ENCODE measurements around the gene C1orf198. TPM values are rescaled to one million over a fixed set of nuclear protein-coding genes. Genes with fewer than 3 reads are reported as not detected.

C1orf198 gene
- total RNA-seq, 2 donors from 2014 or later, result 3.7 to 20.6 TPM

DNA sequence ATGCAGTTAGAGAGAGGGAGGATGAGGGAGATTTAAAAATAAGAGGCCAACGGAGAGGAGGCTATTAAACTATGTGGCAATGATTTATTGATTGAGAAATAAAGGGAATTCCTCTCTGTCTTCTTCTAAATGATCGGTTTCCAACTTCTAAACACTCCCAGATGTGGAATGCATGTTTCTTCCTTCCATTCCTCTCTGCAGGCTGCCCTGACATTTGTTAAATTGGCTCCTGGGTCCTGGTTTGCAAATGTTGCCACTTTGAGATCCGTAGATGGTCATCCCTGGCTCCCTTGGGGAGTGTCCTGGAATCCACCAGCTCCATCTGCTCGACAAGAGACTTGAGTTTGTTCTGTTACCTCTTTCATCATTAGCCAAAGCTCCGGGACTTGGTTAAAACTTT is 10.3 kb upstream of the C1orf198 start:
- H3K9me3 ChIP-seq (ENCODE audit: control insufficient read depth, low read length, poor library complexity, severe bottlenecking), result no peaks in the 10 kb centered on the region
- DNase-seq, result no peak
- Mint-ChIP-seq H3K4me1 (no peaks in the 10 kb centered on the region), H3K27ac (no peak overlapping the region), H3K36me3 (ENCODE audit: low read depth) (no peaks in the 10 kb centered on the region), H3K4me3 (no peak overlapping the region), H3K27me3 (peaks cover 78% of the 10 kb centered on the region)
- ATAC-seq, result no peak

DNA sequence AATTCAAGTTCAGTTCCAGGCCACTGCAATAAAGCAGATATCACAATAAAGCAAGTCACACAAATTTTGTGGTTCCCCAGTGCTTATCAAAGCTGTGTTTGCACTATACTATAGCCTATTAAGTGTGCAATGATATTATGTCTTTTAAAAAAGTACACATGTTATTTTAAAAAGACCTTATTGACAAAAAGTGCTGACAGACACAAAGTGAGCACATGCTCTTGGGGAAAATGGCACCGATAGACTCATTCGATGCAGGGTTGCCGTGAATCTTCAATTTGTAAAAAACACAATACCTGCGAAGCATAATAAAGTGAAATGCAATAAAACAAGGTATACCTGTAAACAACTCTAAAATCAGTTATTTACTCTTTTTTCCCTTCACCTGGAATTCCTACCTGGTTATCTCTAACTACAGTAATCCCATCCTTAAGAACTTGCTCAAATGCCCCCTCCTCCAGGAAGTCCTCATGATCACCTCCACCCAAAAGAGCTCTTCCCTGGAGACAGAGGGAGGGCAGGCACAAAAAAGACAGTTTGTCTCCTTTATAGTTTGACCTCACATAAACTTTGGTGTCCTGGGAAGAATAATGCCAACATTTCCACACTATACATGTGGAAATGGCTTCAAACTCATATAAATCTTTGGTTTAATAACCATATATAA is 9.7 kb upstream of the C1orf198 start:
- Mint-ChIP-seq H3K27me3 (peaks cover 74% of the 10 kb centered on the region), H3K36me3 (ENCODE audit: low read depth) (no peaks in the 10 kb centered on the region), H3K27ac (no peak overlapping the region), H3K4me3 (no peak overlapping the region), H3K4me1 (no peaks in the 10 kb centered on the region)
- ATAC-seq, result no peak
- no peak for DNase-seq
- no peaks in the 10 kb centered on the region for H3K9me3 ChIP-seq (ENCODE audit: control insufficient read depth, low read length, poor library complexity, severe bottlenecking)

- Mint-ChIP-seq H3K4me3 (no peak overlapping the region), H3K4me1 (no peaks in the 10 kb centered on the region), H3K36me3 (ENCODE audit: low read depth) (no peaks in the 10 kb centered on the region), H3K27me3 (peaks cover 67% of the 10 kb centered on the region), H3K27ac (no peak overlapping the region)
- DNase-seq (no peak), ATAC-seq (no peak)
- H3K9me3 ChIP-seq (ENCODE audit: control insufficient read depth, low read length, poor library complexity, severe bottlenecking), result no peaks in the 10 kb centered on the region
Observed at GRCh38 chr1:230877146-230877923, 9.0 kb upstream of the C1orf198 start.

GRCh38 chr1:230876660-230877059 is 8.3 kb upstream of the C1orf198 start:
- Mint-ChIP-seq H3K27ac (no peak overlapping the region), H3K4me1 (no peaks in the 10 kb centered on the region), H3K4me3 (no peak overlapping the region), H3K27me3 (peaks cover 66% of the 10 kb centered on the region), H3K36me3 (ENCODE audit: low read depth) (no peaks in the 10 kb centered on the region)
- H3K9me3 ChIP-seq (ENCODE audit: control insufficient read depth, low read length, poor library complexity, severe bottlenecking), result no peaks in the 10 kb centered on the region
- DNase-seq (no peak), ATAC-seq (no peak)

- Mint-ChIP-seq H3K27ac (no peak overlapping the region), H3K36me3 (ENCODE audit: low read depth) (no peaks in the 10 kb centered on the region), H3K4me1 (no peaks in the 10 kb centered on the region), H3K27me3 (peaks cover 63% of the 10 kb centered on the region), H3K4me3 (no peak overlapping the region)
- H3K9me3 ChIP-seq (ENCODE audit: control insufficient read depth, low read length, poor library complexity, severe bottlenecking), result no peaks in the 10 kb centered on the region
- ATAC-seq (no peak), DNase-seq (no peak)
Observed at GRCh38 chr1:230875370-230875769, 7.0 kb upstream of the C1orf198 start.

DNA sequence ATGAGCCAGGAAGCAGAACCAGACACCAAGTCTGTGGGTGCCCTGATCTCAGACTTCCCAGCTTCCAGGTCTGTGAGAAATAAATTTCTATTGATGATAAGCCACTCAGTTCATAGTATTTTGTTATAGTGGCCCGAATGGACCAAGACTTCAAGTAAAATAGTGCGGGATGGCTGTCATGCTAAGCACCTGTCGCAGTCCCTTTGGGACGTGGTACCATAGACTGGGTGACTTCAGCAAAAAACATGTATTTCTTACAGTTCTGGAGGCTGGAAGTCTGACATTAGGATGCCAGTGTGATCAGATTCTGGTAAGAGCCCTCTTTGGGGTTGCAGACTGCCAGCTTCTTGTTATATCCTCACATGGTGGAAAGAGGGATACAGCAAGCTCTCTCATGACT is 2.6 kb upstream of the C1orf198 start:
- DNase-seq (no peak), ATAC-seq (no peak)
- Mint-ChIP-seq H3K36me3 (ENCODE audit: low read depth) (no peaks in the 10 kb centered on the region), H3K27ac (no peak overlapping the region), H3K27me3 (peaks cover 38% of the 10 kb centered on the region), H3K4me3 (no peak overlapping the region), H3K4me1 (peaks cover 16% of the 10 kb centered on the region)
- H3K9me3 ChIP-seq (ENCODE audit: control insufficient read depth, low read length, poor library complexity, severe bottlenecking), result no peaks in the 10 kb centered on the region

GRCh38 chr1:230869500-230869899 is 1.2 kb upstream of the C1orf198 start:
- Mint-ChIP-seq H3K36me3 (ENCODE audit: low read depth) (no peaks in the 10 kb centered on the region), H3K4me3 (peak overlapping the region; percentile 92), H3K27me3 (peaks cover 24% of the 10 kb centered on the region), H3K27ac (no peak overlapping the region), H3K4me1 (peaks cover 16% of the 10 kb centered on the region)
- ATAC-seq (no peak), DNase-seq (no peak)
- H3K9me3 ChIP-seq (ENCODE audit: control insufficient read depth, low read length, poor library complexity, severe bottlenecking), result no peaks in the 10 kb centered on the region

- Mint-ChIP-seq H3K36me3 (ENCODE audit: low read depth) (no peaks in the 10 kb centered on the region), H3K27ac (no peak overlapping the region), H3K4me1 (peaks cover 16% of the 10 kb centered on the region), H3K27me3 (peaks cover 22% of the 10 kb centered on the region), H3K4me3 (peak overlapping the region; percentile 92)
- ATAC-seq (peak; percentile 59), DNase-seq (no peak)
- no peaks in the 10 kb centered on the region for H3K9me3 ChIP-seq (ENCODE audit: control insufficient read depth, low read length, poor library complexity, severe bottlenecking)
Observed at GRCh38 chr1:230868736-230869385, 540 bp upstream of the C1orf198 start.

DNA sequence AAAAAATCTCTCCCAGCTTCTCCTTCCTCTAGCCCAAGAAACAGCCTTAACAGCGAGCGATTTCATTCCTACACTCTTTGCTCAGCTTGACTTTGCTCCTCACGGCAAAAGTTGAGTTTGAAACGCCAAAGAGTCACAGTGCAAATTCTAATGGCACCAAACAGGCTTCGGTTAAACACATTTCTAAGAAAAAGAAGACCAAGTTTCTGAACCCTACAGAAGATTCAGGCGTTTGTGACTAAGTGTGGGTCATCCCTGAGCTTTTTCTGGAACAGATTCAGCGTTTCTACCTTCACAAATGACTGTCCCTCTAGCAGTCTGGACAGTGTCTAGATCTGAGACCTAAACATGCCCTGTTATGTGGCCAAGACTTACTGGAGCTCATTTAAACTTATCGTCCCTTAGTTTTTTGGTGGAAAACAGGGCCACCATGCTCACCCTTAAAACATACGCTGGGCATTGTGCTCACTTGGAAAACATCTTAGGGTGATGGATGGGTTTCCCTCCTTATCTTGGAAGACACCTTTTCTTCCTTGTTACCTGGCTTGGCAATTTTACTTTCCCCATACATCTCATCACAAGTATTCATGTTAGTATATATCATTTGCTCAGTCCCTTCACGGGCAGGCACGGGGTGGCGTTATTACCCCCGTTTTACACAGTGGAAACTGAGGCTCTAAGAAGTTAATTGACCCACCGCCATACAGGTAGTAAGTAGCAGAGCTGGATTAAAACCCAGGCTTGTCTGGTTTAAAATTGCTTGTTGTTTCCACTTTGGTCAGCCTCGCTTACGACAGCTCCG is 1.0 kb downstream of the C1orf198 start:
- no peaks in the 10 kb centered on the region for H3K36me3 Mint-ChIP-seq (ENCODE audit: low read depth)
- no peak overlapping the region for H3K27ac Mint-ChIP-seq
- DNase-seq, result no peak
- no peaks in the 10 kb centered on the region for H3K9me3 ChIP-seq (ENCODE audit: control insufficient read depth, low read length, poor library complexity, severe bottlenecking)
- ATAC-seq, result no peak
- H3K4me3 Mint-ChIP-seq, result peak overlapping the region; percentile 92
- H3K4me1 Mint-ChIP-seq, result peaks cover 23% of the 10 kb centered on the region
- peaks cover 22% of the 10 kb centered on the region for H3K27me3 Mint-ChIP-seq

GRCh38 chr1:230866171-230867070 is 1.9 kb downstream of the C1orf198 start:
- H3K36me3 Mint-ChIP-seq (ENCODE audit: low read depth), result no peaks in the 10 kb centered on the region
- no peak for ATAC-seq
- peak overlapping the region; percentile 92 for H3K4me3 Mint-ChIP-seq
- DNase-seq, result no peak
- H3K4me1 Mint-ChIP-seq, result peaks cover 24% of the 10 kb centered on the region
- no peak overlapping the region for H3K27ac Mint-ChIP-seq
- peaks cover 13% of the 10 kb centered on the region for H3K27me3 Mint-ChIP-seq
- no peaks in the 10 kb centered on the region for H3K9me3 ChIP-seq (ENCODE audit: control insufficient read depth, low read length, poor library complexity, severe bottlenecking)

GRCh38 chr1:230865062-230865817 is 3.1 kb downstream of the C1orf198 start:
- peaks cover 24% of the 10 kb centered on the region for H3K4me1 Mint-ChIP-seq
- H3K9me3 ChIP-seq (ENCODE audit: control insufficient read depth, low read length, poor library complexity, severe bottlenecking), result no peaks in the 10 kb centered on the region
- H3K4me3 Mint-ChIP-seq, result no peak overlapping the region
- no peak for DNase-seq
- no peaks in the 10 kb centered on the region for H3K36me3 Mint-ChIP-seq (ENCODE audit: low read depth)
- H3K27ac Mint-ChIP-seq, result no peak overlapping the region
- peaks cover 6% of the 10 kb centered on the region for H3K27me3 Mint-ChIP-seq
- ATAC-seq, result no peak

DNA sequence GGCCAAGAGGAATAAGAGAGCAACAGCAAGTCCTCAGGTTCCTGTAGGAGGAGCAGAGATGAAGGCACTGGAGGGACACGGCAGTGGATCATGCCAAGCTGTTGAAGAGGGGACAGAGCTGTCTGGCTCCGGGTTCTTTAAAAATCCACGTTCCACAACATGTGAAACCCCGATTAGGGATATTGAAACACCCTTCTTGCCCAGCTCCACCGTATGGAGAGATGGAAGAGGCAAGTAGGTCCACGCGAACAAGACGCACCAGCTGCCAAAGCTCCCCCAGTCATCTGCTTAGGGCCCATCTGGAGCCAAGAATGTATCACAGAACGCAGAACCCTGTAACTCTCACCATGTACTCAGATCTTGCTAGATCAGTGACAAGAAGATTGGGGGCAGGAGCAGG is 3.9 kb downstream of the C1orf198 start:
- Mint-ChIP-seq H3K27ac (no peak overlapping the region), H3K4me3 (no peak overlapping the region), H3K36me3 (ENCODE audit: low read depth) (no peaks in the 10 kb centered on the region), H3K27me3 (peaks cover 6% of the 10 kb centered on the region), H3K4me1 (peaks cover 24% of the 10 kb centered on the region)
- ATAC-seq, result no peak
- no peak for DNase-seq
- H3K9me3 ChIP-seq (ENCODE audit: control insufficient read depth, low read length, poor library complexity, severe bottlenecking), result no peaks in the 10 kb centered on the region

Data from T-helper 17 cell (primary cell).